Body of pancreas (tissue), 4 donors: ENCODE results near the gene INVS. TPM values are rescaled to one million over a fixed set of nuclear protein-coding genes. Genes with fewer than 3 reads are reported as not detected.

Source experiments
- ATAC-seq: fragments of 150-250 bp; one replicate; pipeline ENCODE4 v1.9.1; 2016
- DNase-seq, 4 donors: peaks; one replicate each; pipeline ENCODE4 v3.0.0-alpha.2; 2019
- H3K27ac ChIP-seq, 4 donors: fragments of 200-600 bp; sonication (generic); 1 replicate in 3 of 4; 2 replicates in 1 of 4; pipeline versions ENCODE4 v1.5.1 to v1.6.1; 2016 to 2019; ENCODE audit warnings: mild to moderate bottlenecking in 1 of 4, mixed read lengths in 1 of 4, moderate library complexity in 1 of 4
- H3K27me3 ChIP-seq, 2 donors: fragments of 200-600 bp; sonication (generic); one replicate each; pipeline ENCODE4 v1.6.0; 2016; ENCODE audit warnings: mild to moderate bottlenecking in 1 of 2
- H3K36me3 ChIP-seq, 2 donors: fragments of 200-600 bp; sonication (generic); replicated peaks in 1 of 2; 2 replicates each; pipeline ENCODE4 v1.5.1; 2016; ENCODE audit warnings: low read depth in 2 of 2; ENCODE audit not compliant: insufficient read depth in 1 of 2
- H3K4me1 ChIP-seq: fragments of 200-600 bp; sonication (generic); one replicate; pipeline ENCODE4 v1.6.0; 2016
- H3K4me3 ChIP-seq, 2 donors: fragments of 200-600 bp; sonication (generic); 1 replicate in 1 of 2; 2 replicates in 1 of 2; pipeline ENCODE4 v1.5.1; 2016 to 2019
- H3K9me3 ChIP-seq, 3 donors: fragments of 200-600 bp; sonication (generic); 1 replicate in 2 of 3; 2 replicates in 1 of 3; pipeline ENCODE4 v1.5.1; 2016
- POLR2A ChIP-seq, 3 donors: fragments of 450-650 bp; IDR thresholded peaks; one replicate each; pipeline ENCODE4 v1.6.1; 2016; ENCODE audit warnings: antibody characterized with exemption in 3 of 3, mild to moderate bottlenecking in 2 of 3
- WGBS, 2 donors: methylation state at CpG; one replicate each; pipeline ENCODE4 v1.1.5; 2017; 5-methylcytosine and 5-hydroxymethylcytosine counted together
- intact Hi-C: fragments of 100-400 bp; cut with DNase I; formaldehyde crosslinking; loops from one replicate; pipeline ENCODE4 v1.15.1; 2023
- total RNA-seq, 2 donors: library from RNA; depleted of rRNA; stranded (reverse); fragments of >200 nt; gene quantifications; one replicate each; pipeline ENCODE4 v1.1.0, GENCODE V29; 2016
- TF ChIP-seq, protein P1 (sequence below), 7 experiments: fragments of 450-650 bp in 4 of 7; fragments of 200-600 bp in 3 of 7; sonication (generic) in 3 of 7; IDR thresholded peaks; one replicate each; pipeline ENCODE4 v1.5.1; 2016 to 2019; ENCODE audit warnings: antibody characterized with exemption in 7 of 7

Gene INVS
- total RNA-seq, 2 donors from 2014 or later, result 28.3 to 29.8 TPM

DNA sequence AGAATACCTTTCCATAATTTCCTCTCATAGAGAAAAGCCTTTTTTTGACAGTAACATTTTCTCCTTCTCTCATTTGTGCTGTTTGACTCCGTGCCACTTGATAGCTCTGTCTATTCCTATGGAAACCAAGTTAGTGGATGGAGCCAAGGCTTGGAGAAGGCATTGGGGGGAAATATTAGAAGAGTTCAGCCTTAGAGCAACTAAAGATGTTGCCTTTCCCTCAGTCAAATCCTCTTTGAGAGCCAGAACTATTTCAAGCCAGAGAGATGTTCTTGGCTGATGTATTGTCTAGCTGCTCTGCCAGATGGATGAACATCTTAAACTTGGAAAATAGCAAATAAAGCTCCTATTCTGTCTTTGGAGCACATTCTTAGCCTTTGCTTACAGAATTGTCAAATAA lies 112.4 kb downstream of the INVS start:
- intact Hi-C loops, result no loop called here
- ATAC-seq (no peak), DNase-seq (no peak)
- Histone ChIP-seq H3K27me3 (no peaks in the 10 kb centered on the region), H3K36me3 (no peaks in the 10 kb centered on the region), H3K9me3 (no peaks in the 10 kb centered on the region), H3K4me1 (no peaks in the 10 kb centered on the region), H3K4me3 (no peak overlapping the region), H3K27ac (no peak overlapping the region)
- 88 to 91% methylated on average over 1 of the region's 1 CpG for WGBS, 2 donors
- TF ChIP-seq, protein P1, sequence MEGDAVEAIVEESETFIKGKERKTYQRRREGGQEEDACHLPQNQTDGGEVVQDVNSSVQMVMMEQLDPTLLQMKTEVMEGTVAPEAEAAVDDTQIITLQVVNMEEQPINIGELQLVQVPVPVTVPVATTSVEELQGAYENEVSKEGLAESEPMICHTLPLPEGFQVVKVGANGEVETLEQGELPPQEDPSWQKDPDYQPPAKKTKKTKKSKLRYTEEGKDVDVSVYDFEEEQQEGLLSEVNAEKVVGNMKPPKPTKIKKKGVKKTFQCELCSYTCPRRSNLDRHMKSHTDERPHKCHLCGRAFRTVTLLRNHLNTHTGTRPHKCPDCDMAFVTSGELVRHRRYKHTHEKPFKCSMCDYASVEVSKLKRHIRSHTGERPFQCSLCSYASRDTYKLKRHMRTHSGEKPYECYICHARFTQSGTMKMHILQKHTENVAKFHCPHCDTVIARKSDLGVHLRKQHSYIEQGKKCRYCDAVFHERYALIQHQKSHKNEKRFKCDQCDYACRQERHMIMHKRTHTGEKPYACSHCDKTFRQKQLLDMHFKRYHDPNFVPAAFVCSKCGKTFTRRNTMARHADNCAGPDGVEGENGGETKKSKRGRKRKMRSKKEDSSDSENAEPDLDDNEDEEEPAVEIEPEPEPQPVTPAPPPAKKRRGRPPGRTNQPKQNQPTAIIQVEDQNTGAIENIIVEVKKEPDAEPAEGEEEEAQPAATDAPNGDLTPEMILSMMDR (IDR thresholded peaks at IDR 0.05), result no peak
- no peak for TF ChIP-seq POLR2A (IDR thresholded peaks at IDR 0.05)

DNA sequence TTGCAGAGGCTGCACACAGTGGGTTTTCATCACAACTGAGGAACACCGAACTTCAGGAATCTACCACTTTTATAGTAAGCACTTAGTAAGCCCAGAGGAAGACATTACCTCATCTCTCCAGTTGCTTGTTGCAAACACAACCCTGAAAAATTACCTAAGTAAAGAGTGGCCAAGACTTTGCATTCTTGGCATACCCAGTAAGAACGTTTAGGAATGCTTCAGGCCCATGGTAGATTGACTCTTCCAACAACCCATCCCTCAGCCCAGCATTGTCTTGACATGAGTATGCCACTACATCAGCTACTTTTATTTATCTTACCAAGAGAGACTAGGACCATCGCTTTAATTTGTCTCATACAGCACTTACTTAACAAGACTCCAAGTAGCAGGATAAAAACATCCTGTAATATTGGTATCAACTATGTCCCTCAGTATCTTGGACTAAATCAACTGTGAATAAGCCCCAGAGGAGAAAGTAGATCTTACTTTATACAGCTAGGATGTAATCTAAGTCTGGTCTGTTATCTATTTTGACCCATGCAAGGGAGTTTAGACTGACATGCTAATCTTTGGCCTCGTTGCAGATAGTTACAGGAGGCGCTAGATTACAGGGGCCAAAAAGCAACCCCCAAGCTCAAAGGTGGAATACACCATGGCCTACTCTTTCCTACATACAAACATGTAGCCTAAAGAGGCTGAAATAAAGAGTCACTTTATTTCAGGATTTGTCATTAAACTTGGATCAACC lies 114.9 kb downstream of the INVS start:
- H3K27me3 ChIP-seq, result no peaks in the 10 kb centered on the region
- DNase-seq (no peak), ATAC-seq (no peak)
- H3K4me3 ChIP-seq, result no peak overlapping the region
- WGBS, 2 donors, result 61 to 62% methylated on average over 5 of the region's 5 CpGs
- H3K9me3 ChIP-seq, result no peaks in the 10 kb centered on the region
- intact Hi-C loops, result no loop called here
- H3K27ac ChIP-seq, result no peak overlapping the region
- H3K4me1 ChIP-seq, result no peaks in the 10 kb centered on the region
- no peaks in the 10 kb centered on the region for H3K36me3 ChIP-seq
- TF ChIP-seq POLR2A (IDR thresholded peaks at IDR 0.05), result no peak
- TF ChIP-seq, protein P1 (IDR thresholded peaks at IDR 0.05), result no peak

DNA sequence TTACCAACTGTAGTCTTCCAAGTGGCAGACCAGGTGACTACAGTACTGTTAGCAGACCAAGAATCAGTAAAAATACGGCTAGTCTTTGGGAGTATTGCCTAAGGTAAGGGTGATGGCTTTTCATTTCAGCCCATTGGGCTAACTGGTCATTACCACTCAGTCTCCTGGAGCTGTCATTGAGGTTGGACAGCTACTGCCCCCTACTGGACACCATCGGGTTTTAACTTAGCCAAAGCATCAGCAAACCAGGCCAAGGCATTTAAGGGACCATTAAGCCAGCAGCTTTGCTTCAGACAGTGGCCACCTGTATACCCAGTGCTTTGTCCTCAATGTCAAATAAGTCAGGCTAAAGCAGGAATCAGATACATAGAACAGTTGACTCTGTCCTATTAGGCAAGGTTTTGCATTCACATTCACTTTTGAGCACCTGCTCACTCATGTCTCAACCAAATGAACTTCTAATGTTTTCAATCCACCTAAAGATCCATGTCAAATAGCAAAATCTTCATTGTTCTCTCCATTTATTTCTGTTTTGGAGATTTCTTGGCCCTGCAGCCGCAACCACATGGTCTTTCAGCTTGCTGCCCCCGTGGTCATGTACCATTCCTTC lies 117.2 kb downstream of the INVS start:
- no peaks in the 10 kb centered on the region for H3K27me3 ChIP-seq
- WGBS, 2 donors, result 63 to 70% methylated on average over 4 of the region's 4 CpGs
- H3K4me3 ChIP-seq, result no peak overlapping the region
- no peaks in the 10 kb centered on the region for H3K36me3 ChIP-seq
- no peaks in the 10 kb centered on the region for H3K4me1 ChIP-seq
- ATAC-seq (peak; percentile 55), DNase-seq (peak; percentile 55 to 73 (median 71))
- H3K9me3 ChIP-seq, result no peaks in the 10 kb centered on the region
- H3K27ac ChIP-seq, result no peak overlapping the region
- TF ChIP-seq, protein P1 (IDR thresholded peaks at IDR 0.05), result peak; percentile 52 to 63 (median 59)
- no peak for TF ChIP-seq POLR2A (IDR thresholded peaks at IDR 0.05)
- intact Hi-C loops, result no loop called here

DNA sequence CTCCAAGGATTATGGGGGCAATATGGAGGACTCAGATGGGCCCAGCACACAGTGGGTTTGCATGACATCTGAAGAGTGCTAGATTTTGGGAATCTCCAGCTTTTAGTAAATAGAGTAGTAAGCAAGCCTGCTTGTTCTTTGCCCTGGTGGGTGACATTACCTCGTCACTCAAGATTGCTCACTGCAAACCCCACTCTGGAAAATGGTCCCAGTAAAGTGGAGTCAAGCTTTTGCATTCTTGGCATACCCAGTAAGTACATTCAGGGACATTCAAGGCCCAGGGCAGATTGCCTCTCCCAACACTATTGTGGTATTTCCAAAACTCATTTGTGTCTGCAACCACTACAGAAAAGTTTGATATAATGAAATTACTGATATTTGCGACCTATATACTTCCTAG lies 118.5 kb downstream of the INVS start:
- Histone ChIP-seq H3K9me3 (no peaks in the 10 kb centered on the region), H3K27me3 (no peaks in the 10 kb centered on the region), H3K27ac (no peak overlapping the region), H3K36me3 (no peaks in the 10 kb centered on the region), H3K4me3 (no peak overlapping the region), H3K4me1 (no peaks in the 10 kb centered on the region)
- intact Hi-C loops, result no loop called here
- no peak for DNase-seq
- no peak for ATAC-seq
- 91% methylated on average over 2 of the region's 2 CpGs for WGBS, 2 donors
- no peak for TF ChIP-seq POLR2A (IDR thresholded peaks at IDR 0.05)
- TF ChIP-seq, protein P1 (IDR thresholded peaks at IDR 0.05), result no peak
